Caki2 (cell line): ENCODE results near the gene PEX14. TPM values are rescaled to one million over a fixed set of nuclear protein-coding genes. Genes with fewer than 3 reads are reported as not detected.

ENCODE experiments used
- DNase-seq: peaks from one replicate; pipeline ENCODE4 v3.0.0-alpha.2; 2015; ENCODE audit warnings: low read depth
- in situ Hi-C: cut with HindIII; loops from 2 replicates; pipeline ENCODE4 v1.10.0; 2016; ENCODE audit warnings: low sequenced_read_pairs, low pct_unique_long_range_greater_than_20kb, mixed read lengths
- total RNA-seq: library from RNA; depleted of rRNA; stranded (reverse); fragments of >200 nt; shearing (Covaris generic); gene quantifications from 2 replicates; pipeline ENCODE4 v1.2.3, GENCODE V29; 2014; ENCODE audit warnings: low replicate concordance

Gene PEX14
- total RNA-seq, 1 experiment from 2014 or later = 24.9 TPM

DNA sequence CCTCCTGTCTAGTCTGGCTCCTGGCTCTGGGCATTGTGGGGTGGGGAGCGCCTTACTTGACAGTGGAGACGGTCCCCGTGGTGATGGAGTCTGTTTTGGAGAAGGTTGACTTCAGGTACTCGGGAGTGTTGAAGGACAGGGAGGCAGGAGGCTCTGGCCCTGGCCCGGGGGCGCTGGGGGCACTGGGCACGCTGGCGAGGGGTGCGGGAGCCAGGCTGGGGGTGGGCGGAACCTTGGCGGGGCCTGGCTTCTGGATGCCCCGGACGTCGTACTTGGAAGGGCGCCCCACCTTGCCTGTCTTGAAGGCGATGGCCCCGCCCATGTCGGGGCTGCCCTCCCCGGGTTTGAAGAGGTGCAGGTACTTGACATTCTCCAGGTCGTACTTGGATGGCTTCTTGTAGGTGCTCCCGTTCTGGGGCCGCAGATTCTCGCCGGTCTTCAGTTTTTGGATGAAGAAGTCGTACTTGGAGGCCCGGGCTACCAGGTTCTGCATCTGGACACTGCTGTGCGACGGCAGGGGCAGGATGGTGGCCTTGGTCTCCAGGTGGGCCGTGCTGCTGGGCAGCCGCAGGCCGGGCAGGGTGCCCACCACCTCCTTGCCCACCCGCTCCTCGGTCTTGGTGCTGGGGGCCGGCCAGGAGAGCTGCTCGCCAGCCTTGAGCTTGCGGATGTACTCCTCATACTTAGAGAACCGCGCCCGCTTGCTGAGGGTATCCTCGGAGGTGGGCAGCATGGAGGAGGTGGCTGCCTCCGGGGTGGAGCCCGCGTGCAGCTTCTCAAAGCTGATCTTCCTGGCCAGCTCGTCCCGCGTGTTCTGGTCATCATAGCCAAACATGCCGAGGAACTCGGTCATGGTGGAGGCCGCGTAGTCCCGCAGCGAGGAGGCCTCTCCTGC is 185.1 kb downstream of the PEX14 start:
- no peak for DNase-seq
- in situ Hi-C loops = no loop called here

DNA sequence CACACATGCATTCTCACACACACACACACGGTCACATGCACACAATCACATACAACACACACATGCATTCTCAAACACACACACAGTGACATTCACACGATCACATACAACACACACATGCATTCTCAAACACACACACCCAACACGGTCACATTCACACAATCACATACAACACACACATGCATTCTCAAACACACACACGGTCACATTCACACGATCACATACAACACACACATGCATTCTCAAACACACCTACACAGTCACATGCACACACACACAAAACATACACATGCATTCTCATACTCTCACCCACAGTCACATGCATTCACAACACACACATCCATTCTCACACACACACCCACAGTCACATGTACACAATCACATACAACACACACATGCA is 186.7 kb downstream of the PEX14 start:
- in situ Hi-C loops = no loop called here
- DNase-seq = no peak

DNA sequence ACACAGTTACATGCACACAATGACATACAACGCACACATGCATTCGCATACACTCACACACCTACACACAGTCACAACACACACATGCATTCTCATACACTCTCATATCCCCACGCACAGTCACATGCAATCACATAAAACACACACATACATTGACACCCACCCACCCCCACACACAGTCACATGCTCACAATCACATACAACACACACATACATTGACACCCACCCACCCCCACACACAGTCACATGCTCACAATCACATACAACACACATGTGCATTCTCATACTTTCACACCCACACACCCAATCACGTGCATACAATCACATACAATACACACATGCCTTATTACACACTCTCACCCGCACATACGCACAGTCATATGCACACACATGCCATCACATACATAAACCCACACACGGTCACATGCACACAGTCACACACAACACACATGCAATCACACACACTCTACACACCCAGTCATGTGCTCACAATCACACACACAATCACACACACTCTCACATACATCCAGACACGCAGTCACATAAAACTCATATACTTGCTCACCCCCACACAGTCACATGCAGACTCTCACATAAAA is 187.4 kb downstream of the PEX14 start:
- no peak for DNase-seq
- in situ Hi-C loops = no loop called here

GRCh38 chr1:10662824-10663677 is 188.3 kb downstream of the PEX14 start:
- DNase-seq = no peak
- in situ Hi-C loops = no loop called here

GRCh38 chr1:10663678-10664035 is 188.9 kb downstream of the PEX14 start:
- no peak for DNase-seq
- in situ Hi-C loops = no loop called here

- no peak for DNase-seq
- in situ Hi-C loops = no loop called here
These were observed 189.5 kb downstream of the PEX14 start for GRCh38 chr1:10664251-10664650.

- no peak for DNase-seq
- in situ Hi-C loops = no loop called here
These were observed 190.5 kb downstream of the PEX14 start for GRCh38 chr1:10665226-10665625.

- DNase-seq = peak; percentile 12
- in situ Hi-C loops = no loop called here
These were observed 191.4 kb downstream of the PEX14 start for GRCh38 chr1:10665930-10666850.

DNA sequence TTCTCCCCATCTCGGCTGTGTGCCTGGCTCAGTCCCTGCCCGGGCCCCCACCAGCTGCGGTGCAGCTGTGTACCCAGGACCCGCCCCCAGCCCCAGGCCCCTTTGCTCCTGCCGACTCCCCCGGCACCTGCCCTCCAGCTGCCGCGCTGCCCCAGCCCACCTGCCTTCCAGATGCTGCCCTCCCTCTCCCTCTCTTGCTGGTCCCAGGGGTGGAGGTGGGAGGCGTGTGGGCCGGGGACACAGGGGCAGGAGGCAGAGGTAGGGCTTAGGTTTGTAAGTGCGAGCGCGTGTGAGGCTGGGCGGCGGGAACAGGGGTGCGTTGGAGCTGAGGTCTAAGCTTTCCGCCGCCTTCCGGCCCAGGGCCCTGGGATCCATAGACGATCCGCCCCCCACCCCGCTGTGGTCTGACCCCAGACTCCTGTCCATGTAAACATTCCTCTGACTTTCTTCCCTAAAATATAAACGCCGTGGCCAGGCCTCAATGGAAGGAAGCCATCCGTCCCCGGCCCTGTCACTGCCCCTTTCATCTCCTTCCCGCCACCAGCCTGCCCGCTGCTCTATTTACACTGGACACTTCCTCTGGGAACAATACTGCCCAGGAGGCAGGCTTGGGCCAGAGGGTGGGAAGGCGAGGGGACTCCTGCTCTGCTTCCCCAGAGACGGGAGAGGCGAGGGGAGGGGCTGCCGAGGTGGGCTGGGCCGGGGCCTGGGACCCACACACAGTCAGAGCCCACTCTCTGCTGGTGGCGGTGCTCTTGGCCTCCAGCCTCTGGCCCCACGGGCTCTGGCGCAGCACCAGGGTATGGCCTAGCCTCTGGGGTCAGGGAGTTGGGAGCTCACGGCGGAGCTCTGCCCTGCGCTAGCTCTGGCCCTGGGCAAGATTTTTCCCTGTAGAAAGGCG is 193.4 kb downstream of the PEX14 start:
- in situ Hi-C loops = no loop called here
- DNase-seq = no peak

GRCh38 chr1:10669570-10669969 is 194.8 kb downstream of the PEX14 start:
- in situ Hi-C loops = no loop called here

DNA sequence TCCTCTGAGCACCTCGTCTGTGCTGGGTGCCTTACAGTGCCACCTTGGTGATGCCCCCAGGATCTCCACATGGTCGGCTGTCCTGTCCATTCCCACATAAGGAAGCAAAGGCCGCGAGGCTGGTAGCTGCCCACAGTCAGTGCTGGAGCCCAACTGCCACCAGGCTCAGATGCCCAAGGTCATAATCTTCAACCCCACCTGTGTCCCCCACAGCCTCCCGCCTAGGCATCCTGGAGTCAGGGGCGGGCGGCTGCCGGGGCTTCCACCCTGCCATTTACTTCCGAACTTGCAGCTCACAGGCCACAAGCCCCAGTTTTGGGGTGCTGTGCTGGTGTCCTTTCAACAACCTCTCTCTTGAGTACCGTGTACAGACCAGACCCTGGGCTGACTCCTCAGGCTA is 195.4 kb downstream of the PEX14 start:
- in situ Hi-C loops = no loop called here
- DNase-seq = no peak

More at GRCh38 chr1:10669570-10669969, 194.8 kb downstream of the PEX14 start:
- no peak for DNase-seq

GRCh38 chr1:10671090-10671489 is 196.3 kb downstream of the PEX14 start:
- in situ Hi-C loops = no loop called here
- DNase-seq = no peak

- no peak for DNase-seq
- in situ Hi-C loops = no loop called here
These were observed 197.0 kb downstream of the PEX14 start for GRCh38 chr1:10671622-10672342.

DNA sequence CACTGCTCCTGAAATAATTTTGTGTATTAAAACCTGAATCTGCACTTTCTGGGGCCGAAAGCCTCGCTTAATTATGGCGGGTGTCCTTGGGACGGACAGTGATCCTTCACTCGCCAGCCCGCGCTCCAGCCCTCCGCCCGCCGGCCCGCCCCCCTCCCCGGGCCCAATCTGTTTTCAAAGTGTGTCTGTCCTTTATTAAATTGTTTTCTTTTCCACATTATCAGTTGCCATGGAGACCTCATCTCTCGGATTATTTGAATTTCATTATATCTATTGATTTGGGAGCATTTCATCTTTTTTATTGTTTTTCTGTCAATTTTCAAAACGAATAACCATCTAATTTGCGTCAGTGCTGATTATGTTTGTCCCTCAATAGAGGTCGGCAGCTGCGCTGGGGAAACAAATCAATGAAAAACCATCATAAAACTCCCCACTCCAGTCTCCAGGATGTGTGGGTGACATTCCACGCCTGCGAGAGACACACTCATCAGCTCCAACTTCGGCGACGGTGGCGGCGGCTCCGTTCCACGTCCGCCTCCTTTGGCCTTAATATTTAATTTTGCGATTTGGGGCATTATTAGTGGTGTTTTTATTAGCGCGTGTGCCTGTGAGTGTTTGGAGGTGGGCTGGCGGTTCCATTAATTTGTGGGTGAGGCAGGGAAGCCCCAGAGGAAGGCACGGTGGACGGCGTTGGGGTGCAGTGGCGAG is 197.7 kb downstream of the PEX14 start:
- in situ Hi-C loops = no loop called here
- no peak for DNase-seq

- no peak for DNase-seq
- in situ Hi-C loops = no loop called here
These were observed 198.5 kb downstream of the PEX14 start for GRCh38 chr1:10673109-10673711.

DNA sequence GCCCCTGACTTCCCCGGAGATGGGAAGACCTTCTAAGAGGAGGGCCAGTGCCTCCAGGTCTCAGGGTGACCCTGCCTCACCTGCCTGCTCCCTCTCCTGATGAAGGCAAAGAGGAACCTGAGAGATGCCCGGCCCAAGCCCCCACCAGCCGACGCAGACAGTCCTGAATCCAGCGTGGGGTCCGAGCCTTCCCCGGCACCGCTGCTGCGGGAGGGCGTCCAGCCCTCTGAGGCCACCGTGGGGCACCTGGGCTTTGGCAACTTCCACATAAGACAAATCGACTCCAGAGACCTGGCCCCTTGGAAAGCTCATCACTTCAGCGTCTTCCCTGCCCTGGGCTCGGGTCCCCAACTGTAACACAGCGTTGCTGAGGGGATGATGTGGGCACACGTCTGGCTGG is 199.5 kb downstream of the PEX14 start:
- in situ Hi-C loops = no loop called here
- DNase-seq = no peak
